GM18499 (cell line): ENCODE results near the gene SERTAD1.
"Not testable (repeated sequence)": the region's sequence is repeated elsewhere in the genome, so short reads cannot be mapped to it uniquely, and the experiment has no call there.

Source experiments
- ATAC-seq: cut with Tn5 transposase; IDR thresholded peaks from one replicate; pipeline ENCODE4 v1.9.1; 2021; ENCODE audit warnings: moderate number of reproducible peaks; ENCODE audit not compliant: insufficient read depth, unreplicated experiment

The SERTAD1 gene

DNA sequence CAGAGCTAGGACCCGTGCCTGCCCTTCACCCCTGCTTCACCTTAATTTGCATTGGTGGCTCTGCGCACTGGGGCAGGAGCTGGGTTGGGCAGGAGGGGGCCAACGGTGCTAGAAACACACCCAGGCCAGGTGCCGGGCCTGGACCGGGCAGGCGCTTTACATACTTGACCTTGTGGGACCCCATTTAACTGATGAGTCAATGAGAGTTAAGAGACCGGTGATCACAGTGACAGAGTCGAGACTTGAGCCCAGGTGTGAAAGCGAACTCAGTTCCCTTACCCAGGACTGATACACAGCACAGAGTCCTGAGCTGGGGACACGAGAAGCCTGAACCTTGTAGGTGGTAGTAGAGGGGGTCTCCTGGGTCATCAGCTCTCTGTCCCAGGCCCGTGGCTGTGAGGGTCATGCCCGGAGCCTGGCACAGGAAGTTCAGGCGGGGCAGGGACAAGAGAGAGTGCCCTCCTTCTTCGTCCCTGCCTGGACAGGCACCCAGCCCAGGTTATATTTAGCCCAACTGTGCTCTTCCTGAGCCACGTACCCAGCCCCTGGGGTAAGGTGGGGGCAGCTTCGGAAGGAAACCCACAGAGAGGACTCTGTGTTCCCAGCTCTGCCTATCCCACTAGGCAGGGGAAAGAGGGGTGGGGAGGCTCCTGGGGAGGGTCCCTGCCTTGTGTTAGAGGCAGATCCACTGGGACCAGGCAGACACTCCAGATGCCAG, 14.5 kb downstream of the SERTAD1 start:
- ATAC-seq = no peak

DNA sequence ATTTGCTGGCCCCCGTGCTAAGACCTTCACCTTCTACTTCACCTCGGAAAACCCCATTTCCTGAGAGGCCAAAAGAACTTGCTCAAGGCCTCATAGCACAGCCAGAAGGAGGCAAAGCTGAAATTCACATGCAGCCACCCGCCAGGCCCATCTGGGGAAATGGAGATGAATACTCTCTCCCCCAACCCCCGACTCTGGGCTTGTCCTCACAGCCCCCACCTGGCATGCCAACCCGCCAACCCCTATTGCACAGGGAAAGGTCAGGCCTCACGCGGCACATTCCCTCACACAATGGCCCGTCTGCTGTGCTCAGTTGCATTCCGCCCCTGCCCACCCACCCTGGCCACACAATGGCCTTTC, 15.8 kb downstream of the SERTAD1 start:
- ATAC-seq = no peak

DNA sequence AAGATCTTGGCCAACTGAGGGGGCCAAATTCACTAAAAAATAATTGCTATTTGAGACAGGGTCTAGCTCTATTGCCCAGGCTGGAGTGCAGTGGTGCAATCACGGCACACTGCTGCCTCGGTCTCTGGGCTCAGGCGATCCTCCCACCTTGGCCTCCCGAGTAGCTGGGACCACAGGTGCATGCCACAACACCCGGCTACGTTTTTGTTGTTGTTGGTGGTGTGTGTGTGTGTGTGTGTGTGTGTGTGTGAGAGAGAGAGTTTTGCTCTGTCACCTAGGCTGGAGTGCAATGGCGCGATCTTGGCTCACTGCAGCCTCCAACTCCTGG, 17.2 kb downstream of the SERTAD1 start:
- not testable (repeated sequence) for ATAC-seq

GRCh38 chr19:40407714-40408597, 17.8 kb downstream of the SERTAD1 start:
- ATAC-seq = no peak

DNA sequence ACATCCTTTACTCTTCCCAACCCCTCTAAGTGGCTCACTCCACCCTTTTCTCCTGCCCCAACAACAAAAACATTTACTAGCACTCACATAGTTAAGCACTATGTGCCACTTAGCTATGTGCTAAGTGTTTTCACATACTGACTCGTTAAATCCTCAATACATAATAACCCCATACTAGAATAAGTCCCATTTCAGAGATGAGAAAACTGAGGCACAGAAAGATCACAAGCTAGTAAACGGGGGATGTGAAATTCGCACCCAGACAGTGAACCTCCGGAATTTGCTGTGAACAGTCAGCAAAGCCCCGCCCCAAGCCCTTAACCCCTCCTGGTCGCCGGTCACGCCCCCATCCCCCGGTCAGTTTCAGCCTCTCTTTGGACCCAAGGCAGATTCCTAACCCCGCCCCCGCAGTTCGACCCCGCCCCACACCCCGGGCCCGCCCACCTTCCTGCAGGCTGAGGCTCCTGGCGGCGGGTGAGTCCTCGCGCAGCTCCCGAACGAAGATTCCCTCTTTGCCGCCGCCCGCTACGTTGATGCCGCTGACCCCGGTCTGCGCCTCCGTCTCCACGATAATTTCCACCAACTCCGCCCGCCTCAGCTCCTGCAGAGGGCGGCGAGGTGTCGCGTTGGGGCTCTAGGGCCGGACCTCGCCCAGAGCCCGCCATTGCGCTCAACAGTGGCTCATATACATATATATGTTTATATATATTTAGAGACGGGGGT, 22.4 kb downstream of the SERTAD1 start:
- ATAC-seq = no peak

- ATAC-seq = no peak
Observed at GRCh38 chr19:40400559-40400958, 25.2 kb downstream of the SERTAD1 start.

DNA sequence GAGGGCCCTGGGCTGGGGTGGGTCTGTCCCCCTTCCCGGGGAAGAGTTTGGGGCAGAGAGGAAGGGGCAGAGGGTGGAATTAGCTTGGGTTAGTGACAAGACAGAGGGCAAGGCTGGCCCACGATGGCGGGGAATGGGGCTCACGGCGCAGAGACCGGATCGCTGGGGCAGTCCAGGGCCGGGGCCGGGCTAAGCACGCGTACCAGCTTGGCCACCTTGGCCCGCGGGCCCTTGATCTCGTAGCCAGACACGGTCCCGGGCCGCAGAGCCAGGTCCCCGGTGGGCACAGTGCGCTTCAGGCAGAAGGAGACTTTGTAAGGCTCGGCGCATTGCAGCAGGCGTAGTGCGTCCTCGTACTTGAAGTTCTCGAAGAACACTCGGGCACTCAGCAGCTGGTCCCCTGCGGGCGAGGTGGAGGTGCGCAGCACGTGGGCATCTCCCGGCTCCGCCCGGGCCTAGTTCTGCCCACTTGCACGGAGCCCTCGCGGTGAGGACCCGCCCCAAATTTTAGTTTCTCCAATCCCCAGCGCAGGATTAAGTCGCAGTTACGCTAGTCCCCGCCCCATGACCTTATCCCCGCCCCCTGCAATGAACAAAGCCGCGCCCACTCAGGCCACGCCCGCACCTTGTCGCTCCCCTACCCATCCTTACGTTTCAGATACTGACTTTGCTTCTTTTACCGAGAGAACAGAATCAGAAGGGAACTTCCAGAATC, 27.2 kb downstream of the SERTAD1 start:
- ATAC-seq = no peak

DNA sequence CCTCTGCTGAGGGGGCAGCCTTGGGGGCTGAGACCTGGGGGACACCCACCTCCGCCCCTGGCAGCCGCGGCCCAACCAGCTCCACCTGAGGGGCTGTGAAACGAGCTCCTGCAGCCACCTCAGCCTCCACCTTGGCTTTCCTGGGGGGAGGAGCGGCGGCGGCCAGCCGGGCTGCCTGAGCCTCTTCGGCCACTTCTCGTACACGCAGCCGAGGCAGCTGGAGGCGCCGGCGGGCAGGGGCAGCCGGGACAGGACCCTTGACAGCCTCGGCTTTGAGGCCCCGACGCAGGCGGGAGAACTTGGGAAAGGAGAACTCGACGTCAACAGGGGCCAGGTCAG, 28.3 kb downstream of the SERTAD1 start:
- no peak for ATAC-seq

GRCh38 chr19:40396886-40397567, 28.8 kb downstream of the SERTAD1 start:
- ATAC-seq = no peak

DNA sequence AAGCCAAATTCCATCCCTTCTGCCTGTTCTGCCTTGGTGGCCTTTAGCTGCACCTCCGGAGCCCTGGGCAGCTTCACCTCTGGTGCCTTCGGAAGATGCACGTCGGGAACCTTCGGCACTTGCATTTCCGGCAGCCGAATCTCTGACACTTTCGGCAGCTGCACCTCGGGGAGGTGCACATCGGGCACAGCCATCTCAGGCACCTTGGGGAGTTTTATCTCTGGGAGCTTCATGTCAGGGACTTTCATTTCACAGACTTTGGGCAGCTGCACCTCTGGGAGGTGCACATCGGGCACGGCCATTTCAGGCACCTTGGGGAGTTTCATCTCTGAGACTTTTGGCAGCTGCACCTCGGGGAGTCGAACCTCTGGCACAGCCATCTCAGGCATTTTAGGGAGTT, 29.8 kb downstream of the SERTAD1 start:
- ATAC-seq = no peak

DNA sequence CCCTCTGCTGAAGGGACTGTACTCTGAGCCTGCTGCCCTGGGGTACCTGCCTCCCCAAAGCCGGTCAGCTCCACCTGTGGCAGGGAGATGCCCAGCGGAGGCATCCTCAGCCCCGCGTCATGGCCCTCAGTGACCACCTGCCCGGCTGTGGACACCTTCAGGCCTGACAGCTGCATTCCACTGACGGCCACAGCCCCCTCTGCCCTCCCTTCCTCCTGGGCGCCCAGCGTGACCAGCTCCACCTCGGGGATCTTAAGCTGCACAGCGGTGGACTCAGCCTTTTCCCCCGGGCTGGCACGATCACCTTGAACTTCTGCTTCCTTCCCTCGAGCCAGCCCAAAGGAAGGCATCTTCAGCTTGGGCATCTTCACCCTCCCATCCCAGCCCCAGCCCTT, 31.0 kb downstream of the SERTAD1 start:
- no peak for ATAC-seq

GRCh38 chr19:40393894-40394815, 31.6 kb downstream of the SERTAD1 start:
- ATAC-seq = no peak

DNA sequence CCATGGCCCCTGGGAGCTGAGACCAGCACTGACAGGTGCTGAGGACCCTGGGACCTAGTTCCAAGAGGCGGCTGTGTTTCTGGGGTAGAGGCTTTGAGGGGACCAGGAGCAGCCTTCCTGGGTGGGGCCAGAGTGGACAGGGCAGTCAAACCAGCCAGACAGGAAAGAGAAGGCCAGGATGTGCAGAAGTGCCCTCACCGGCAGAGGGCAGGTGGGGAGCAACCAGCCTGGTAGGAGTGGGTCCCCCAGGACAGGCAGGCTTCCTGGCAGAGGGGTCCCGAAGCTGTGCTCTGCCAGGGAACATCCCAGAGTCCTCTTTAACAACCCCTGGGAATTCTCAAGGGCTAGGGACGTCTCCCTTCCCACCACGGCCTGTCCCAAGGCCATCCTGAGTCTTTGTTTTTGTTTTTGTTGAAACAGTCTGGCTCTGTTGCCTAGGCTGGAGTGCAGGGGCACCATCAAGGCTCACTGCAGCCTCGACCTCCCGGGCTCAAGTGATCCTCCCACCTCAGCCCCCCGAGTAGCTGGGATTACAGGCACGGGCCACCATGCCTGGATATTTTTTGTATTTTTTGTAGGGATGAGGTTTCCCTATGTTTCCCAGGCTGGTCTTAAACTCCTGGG, 32.8 kb downstream of the SERTAD1 start:
- no peak for ATAC-seq

DNA sequence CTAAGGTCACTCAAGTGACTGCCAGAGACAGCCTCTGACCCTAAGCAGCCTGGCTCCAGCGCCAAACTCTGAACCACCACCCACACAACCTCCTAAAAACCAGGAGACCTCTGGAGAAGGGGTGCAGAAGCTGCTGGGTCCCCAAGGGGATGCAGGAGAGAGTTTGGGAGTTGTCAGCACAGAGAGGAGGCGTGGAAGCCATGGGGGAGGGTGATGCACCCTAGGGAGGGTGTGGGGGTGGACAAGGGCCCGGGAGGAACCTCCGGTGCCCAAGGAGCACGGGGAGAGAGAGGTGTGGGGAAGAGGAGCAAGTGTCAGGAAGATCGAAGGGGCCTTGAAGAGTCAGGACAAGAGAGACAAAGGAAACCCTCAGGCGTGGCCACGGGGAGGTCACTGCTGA, 33.7 kb downstream of the SERTAD1 start:
- ATAC-seq = no peak

- no peak for ATAC-seq
Observed at GRCh38 chr19:40390084-40390742, 35.6 kb downstream of the SERTAD1 start, which contains the start of gene HIPK4. HIPK4 (minus strand) TSS chr19:40390181; CDS start chr19:40389902, 279 bp downstream.

- ATAC-seq = no peak
Observed at GRCh38 chr19:40389404-40390083, 36.2 kb downstream of the SERTAD1 start.

- no peak for ATAC-seq
Observed at GRCh38 chr19:40388481-40388880, 37.3 kb downstream of the SERTAD1 start.

DNA sequence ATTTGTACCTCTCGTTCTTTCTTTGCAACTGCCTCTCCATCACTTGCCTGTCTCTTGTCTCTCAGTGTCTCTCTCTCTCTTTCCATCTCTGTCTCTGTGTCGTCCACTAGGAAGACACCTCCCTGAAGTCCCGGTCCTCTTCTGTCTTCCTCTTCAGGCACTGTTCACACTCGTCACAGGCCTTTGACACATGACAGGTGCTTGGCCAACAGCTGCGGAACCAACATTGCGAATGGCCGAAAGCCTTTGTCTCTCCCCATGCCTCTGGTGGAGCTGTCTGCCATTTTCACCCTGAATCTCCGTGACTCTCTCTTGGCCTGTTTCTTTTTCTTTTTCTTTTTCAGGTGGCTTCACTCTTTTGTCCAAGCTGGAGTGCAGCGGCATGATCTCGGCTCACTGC, 38.6 kb downstream of the SERTAD1 start:
- ATAC-seq = no peak
